ENCODE measurements around the gene COL5A1.

- TF ChIP-seq YY1 (IDR thresholded peaks at IDR 0.05; ENCODE audit: insufficient read depth, insufficient read length) (no peak), SUZ12 (IDR thresholded peaks at IDR 0.05; ENCODE audit: extremely low read depth, insufficient read depth, insufficient read length) (no peak)
Measured at GRCh38 chr9:134822541-134822940, 180.9 kb downstream of the COL5A1 start.
